Left lung (tissue), 10 donors: Measurements from ENCODE around the gene FUBP3. TPM values are rescaled to one million over a fixed set of nuclear protein-coding genes. Genes with fewer than 3 reads are reported as not detected.

Source experiments
- ATAC-seq: fragments of 200-7000 bp; cut with Tn5 transposase; one replicate; pipeline ENCODE4 v1.9.1; 2020; ENCODE audit warnings: moderate library complexity
- DNase-seq, 4 donors: peaks; one replicate each; pipeline ENCODE4 v3.0.0-alpha.2; 2013 to 2020
- H3K27ac ChIP-seq, 2 donors: fragments of 200-600 bp; sonication (generic) in 1 of 2; one replicate each; pipeline versions ENCODE4 v1.5.0 to v1.8.0; 2020 to 2021
- H3K27me3 ChIP-seq, 2 donors: fragments of 200-600 bp; sonication (generic) in 1 of 2; one replicate each; pipeline versions ENCODE4 v1.5.0 to v1.8.0; 2020 to 2021
- H3K36me3 ChIP-seq, 2 donors: fragments of 200-600 bp; sonication (generic) in 1 of 2; one replicate each; pipeline versions ENCODE4 v1.5.0 to v1.8.0; 2020 to 2021
- H3K4me1 ChIP-seq, 2 donors: fragments of 200-600 bp; one replicate each; pipeline ENCODE4 v1.8.0; 2021
- H3K4me3 ChIP-seq, 2 donors: fragments of 200-600 bp; sonication (generic) in 1 of 2; one replicate each; pipeline versions ENCODE4 v1.5.0 to v1.8.0; 2020 to 2021; ENCODE audit warnings: mild to moderate bottlenecking in 1 of 2
- H3K9me3 ChIP-seq, 2 donors: fragments of 200-600 bp; sonication (generic) in 1 of 2; one replicate each; pipeline versions ENCODE4 v1.5.0 to v1.8.0; 2020 to 2021
- CTCF ChIP-seq, 2 donors: fragments of 200-600 bp; sonication (generic) in 1 of 2; IDR thresholded peaks; one replicate each; pipeline versions ENCODE4 v1.5.0 to v1.8.0; 2021; ENCODE audit warnings: antibody characterized with exemption in 2 of 2
- intact Hi-C, 2 donors: fragments of 100-400 bp; cut with DNase I; formaldehyde crosslinking; loops; one replicate each; pipeline versions ENCODE4 v1.11.2 to v1.14.2; 2022
- polyA plus RNA-seq, 6 donors: library from polyadenylated mRNA; unstranded; fragments of 120-200 nt; gene quantifications; one replicate each; pipeline ENCODE4 v1.2.1, GENCODE V29; 2013; ENCODE audit not compliant: insufficient read length in 6 of 6
- total RNA-seq, 2 donors: library from RNA; stranded (reverse); fragmentation: NEBNext Ultra II Directional; extraction: Animal tissue kit (Norgen Biotek cat#: 25700); gene quantifications; one replicate each; pipeline ENCODE4 v1.2.1, GENCODE V29; 2021
- donor health status: DM: no; HTN: yes; CAD: no.
- donor health status: DM: no; HTN: no; CAD: no.

FUBP3 gene
- total and polyA plus RNA-seq, 8 donors = 33.1 to 70.0 (median 58.9) TPM

- ATAC-seq (no peak), DNase-seq (no peak)
- H3K27ac ChIP-seq = no peak overlapping the region
- no peak for TF ChIP-seq CTCF (IDR thresholded peaks at IDR 0.05)
- intact Hi-C loops = no loop called here
- H3K4me3 ChIP-seq = no peak overlapping the region
- peaks cover 0 to 82% of the 10 kb centered on the region in 2 donors for H3K36me3 ChIP-seq
- no peaks in the 10 kb centered on the region for H3K4me1 ChIP-seq
- no peaks in the 10 kb centered on the region for H3K9me3 ChIP-seq
- no peaks in the 10 kb centered on the region for H3K27me3 ChIP-seq
These were observed 21.7 kb downstream of the FUBP3 start for GRCh38 chr9:130601100-130601499.

DNA sequence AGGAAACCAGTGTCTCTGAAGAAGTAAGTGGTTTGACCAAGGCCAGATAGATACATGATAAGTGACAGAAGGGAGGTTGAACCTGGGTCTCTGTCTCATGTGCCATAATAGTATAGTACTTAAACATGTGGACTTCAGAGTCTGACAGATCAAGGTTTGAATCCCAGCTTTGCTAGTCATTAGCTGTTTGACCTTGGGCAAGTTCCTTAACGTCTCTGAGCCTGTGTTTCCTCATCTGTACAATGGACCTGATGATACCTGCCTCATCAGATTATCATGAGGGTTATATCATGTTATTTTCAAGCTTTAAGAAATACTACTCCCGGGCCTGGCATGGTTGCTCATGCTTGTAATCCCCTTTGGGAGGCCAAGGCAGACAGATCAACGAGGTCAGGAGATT is 24.9 kb downstream of the FUBP3 start:
- Histone ChIP-seq H3K27me3 (no peaks in the 10 kb centered on the region), H3K36me3 (peaks cover 0 to 65% of the 10 kb centered on the region in 2 donors), H3K9me3 (no peaks in the 10 kb centered on the region), H3K4me3 (no peak overlapping the region), H3K4me1 (no peaks in the 10 kb centered on the region), H3K27ac (no peak overlapping the region)
- DNase-seq (no peak), ATAC-seq (no peak)
- intact Hi-C loops = no loop called here
- TF ChIP-seq CTCF (IDR thresholded peaks at IDR 0.05) = no peak

DNA sequence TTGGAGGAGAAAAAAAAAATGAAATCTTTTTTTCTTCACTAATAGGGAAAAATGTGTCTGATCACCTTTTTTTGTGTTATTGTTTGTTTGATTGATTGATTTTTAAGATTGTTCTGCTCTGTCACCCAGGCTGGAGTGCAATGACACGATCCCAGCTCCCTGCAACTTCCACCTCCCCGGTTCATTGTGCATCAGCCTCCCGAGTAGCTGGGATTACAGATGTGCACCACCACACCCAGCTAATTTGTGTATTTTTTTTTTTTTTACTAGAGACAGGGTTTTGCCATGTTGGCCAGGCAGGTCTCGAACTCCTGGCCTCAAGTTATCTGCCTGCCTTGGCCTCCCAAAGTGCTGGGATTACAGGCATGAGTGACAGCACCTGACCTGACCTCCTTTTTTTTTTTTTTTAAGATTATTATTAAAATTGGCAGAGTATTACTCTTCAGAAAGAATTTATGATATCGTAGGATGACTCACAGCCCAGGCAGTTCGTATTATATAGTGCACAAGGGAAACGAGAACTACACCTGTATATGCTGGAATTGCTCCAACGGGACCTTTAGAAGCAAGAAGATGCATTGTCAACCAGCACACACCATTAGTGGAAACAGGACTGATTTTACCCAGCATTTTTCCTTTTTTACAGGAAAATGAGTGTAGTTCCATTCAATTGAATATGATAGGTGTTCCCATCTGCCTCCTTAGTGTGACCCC is 27.7 kb downstream of the FUBP3 start:
- TF ChIP-seq CTCF (IDR thresholded peaks at IDR 0.05) = no peak
- Histone ChIP-seq H3K4me3 (no peak overlapping the region), H3K9me3 (no peaks in the 10 kb centered on the region), H3K4me1 (no peaks in the 10 kb centered on the region), H3K27ac (no peak overlapping the region), H3K27me3 (no peaks in the 10 kb centered on the region), H3K36me3 (peaks cover 0 to 62% of the 10 kb centered on the region in 2 donors)
- no peak for ATAC-seq
- intact Hi-C loops = no loop called here
- DNase-seq = no peak

GRCh38 chr9:130607640-130608420 is 28.5 kb downstream of the FUBP3 start:
- ATAC-seq = no peak
- Histone ChIP-seq H3K4me1 (no peaks in the 10 kb centered on the region), H3K27ac (no peak overlapping the region), H3K9me3 (no peaks in the 10 kb centered on the region), H3K4me3 (no peak overlapping the region), H3K36me3 (peaks cover 0 to 64% of the 10 kb centered on the region in 2 donors), H3K27me3 (no peaks in the 10 kb centered on the region)
- no peak for TF ChIP-seq CTCF (IDR thresholded peaks at IDR 0.05)
- intact Hi-C loops = no loop called here
- no peak for DNase-seq

GRCh38 chr9:130608554-130609134 is 29.3 kb downstream of the FUBP3 start:
- peaks cover 0 to 68% of the 10 kb centered on the region in 2 donors for H3K36me3 ChIP-seq
- TF ChIP-seq CTCF (IDR thresholded peaks at IDR 0.05) = no peak
- DNase-seq (no peak), ATAC-seq (no peak)
- H3K27ac ChIP-seq = no peak overlapping the region
- H3K9me3 ChIP-seq = no peaks in the 10 kb centered on the region
- no peak overlapping the region for H3K4me3 ChIP-seq
- H3K27me3 ChIP-seq = no peaks in the 10 kb centered on the region
- H3K4me1 ChIP-seq = no peaks in the 10 kb centered on the region
- intact Hi-C loops = no loop called here
